Esophagus (tissue), 2 donors: ENCODE measurements around the gene CATSPERE. TPM values are rescaled to one million over a fixed set of nuclear protein-coding genes. Genes with fewer than 3 reads are reported as not detected.

Experiments
- H3K27ac ChIP-seq, 2 donors: one replicate each; pipeline ENCODE4 v1.5.1; 2013; ENCODE audit warnings: low read depth in 2 of 2, mild to moderate bottlenecking in 2 of 2, inconsistent platforms in 1 of 2, low read length in 1 of 2, moderate library complexity in 1 of 2
- H3K27me3 ChIP-seq, 2 donors: one replicate each; pipeline ENCODE4 v1.6.1; 2013; ENCODE audit warnings: low read length in 2 of 2, control low read depth in 1 of 2, mild to moderate bottlenecking in 1 of 2; ENCODE audit not compliant: insufficient read depth in 2 of 2, control insufficient read depth in 1 of 2
- H3K36me3 ChIP-seq, 2 donors: one replicate each; pipeline ENCODE4 v1.6.1; 2013; ENCODE audit warnings: low read length in 1 of 2; ENCODE audit not compliant: control insufficient read depth in 2 of 2, insufficient read depth in 2 of 2
- H3K4me1 ChIP-seq, 2 donors: one replicate each; pipeline ENCODE4 v1.6.1; 2013; ENCODE audit warnings: low read length in 1 of 2; ENCODE audit not compliant: control insufficient read depth in 2 of 2, insufficient read depth in 2 of 2
- H3K4me3 ChIP-seq, 2 donors: one replicate each; pipeline ENCODE4 v1.5.1; 2013; ENCODE audit warnings: low read length in 2 of 2, mild to moderate bottlenecking in 2 of 2, low read depth in 1 of 2, moderate library complexity in 1 of 2
- H3K9me3 ChIP-seq, 2 donors: one replicate each; pipeline ENCODE4 v1.6.1; 2013; ENCODE audit warnings: mild to moderate bottlenecking in 2 of 2, low read depth in 1 of 2, low read length in 1 of 2, moderate library complexity in 1 of 2; ENCODE audit not compliant: control insufficient read depth in 2 of 2, insufficient read depth in 1 of 2
- WGBS, 2 donors: extraction: QIAGEN DNeasy Blood & Tissue Kit; methylation state at CpG; one replicate each; pipeline ENCODE4 v1.1.7; 2013; 5-methylcytosine and 5-hydroxymethylcytosine counted together
- polyA plus RNA-seq, 2 donors: library from polyadenylated mRNA; stranded (reverse); fragments of 200-250 nt; gene quantifications; one replicate each; pipeline ENCODE4 v1.2.3, GENCODE V29; 2013
- donor health status: healthy with polysubstance abuse.
- donor health status: Bipolar disorder and iron deficiency.

CATSPERE gene
- polyA plus RNA-seq, result under 1 TPM; 0.14 to 0.39 TPM

DNA sequence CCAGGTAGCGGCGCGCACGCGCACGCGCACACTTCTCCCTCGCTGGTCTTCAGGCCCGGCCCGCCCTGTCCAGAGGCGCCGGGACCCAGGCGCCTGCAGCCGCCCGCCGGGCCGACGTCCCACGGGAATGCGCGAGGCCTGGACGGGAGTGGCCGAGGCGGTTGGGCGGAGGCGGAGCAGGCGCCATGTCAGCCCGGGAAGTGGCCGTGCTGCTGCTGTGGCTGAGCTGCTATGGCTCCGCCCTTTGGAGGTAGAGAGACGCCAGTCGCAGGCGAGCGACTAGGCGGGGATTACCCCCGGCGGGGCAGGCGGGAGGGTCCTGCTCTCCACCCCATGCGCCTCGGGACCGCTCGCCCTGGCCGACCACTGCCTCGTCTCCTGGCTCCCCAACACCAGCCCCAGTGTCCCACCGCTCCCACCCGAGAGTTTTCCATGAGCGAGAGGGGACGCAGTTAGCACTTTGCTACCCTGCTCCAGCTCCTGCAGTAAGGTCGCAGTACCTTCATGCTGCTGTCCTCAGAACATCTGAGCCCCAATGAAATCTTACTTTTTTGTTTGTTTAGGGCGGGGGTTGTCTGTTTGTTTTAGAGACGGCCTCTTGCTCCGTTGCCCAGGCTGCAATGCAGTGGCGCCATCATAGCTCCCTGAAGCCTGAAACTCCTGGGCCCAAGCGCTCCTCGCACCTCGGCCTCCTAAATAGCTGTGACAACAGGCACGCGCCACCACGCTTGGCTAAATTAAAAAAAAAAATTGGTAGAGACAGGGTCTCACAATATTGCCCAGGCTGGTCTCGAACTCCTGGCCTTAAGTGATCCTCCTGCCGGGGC is at the start of gene CATSPERE:
TSS of gene CATSPERE (plus strand) at position 29 of the 827 bp plus-strand sequence. CDS start at position 186, 157 bp downstream.
- no peaks in the 10 kb centered on the region for H3K9me3 ChIP-seq
- 15% methylated on average over 60 to 61 of the region's 61 CpGs for WGBS, 2 donors
- no peaks in the 10 kb centered on the region for H3K36me3 ChIP-seq
- H3K27me3 ChIP-seq, result no peaks in the 10 kb centered on the region
- H3K4me1 ChIP-seq, result peaks cover 0 to 3% of the 10 kb centered on the region in 2 donors
- H3K4me3 ChIP-seq, result peak within 1 kb of the TSS; percentile 59 to 76
- peak within 1 kb of the TSS; percentile 88 to 94 for H3K27ac ChIP-seq

GRCh38 chr1:244412176-244412575 is 48.9 kb upstream of the CATSPERE start:
- no peak overlapping the region for H3K4me3 ChIP-seq
- H3K36me3 ChIP-seq, result peaks cover 13 to 23% of the 10 kb centered on the region in 2 donors
- no peaks in the 10 kb centered on the region for H3K9me3 ChIP-seq
- peaks cover 2 to 4% of the 10 kb centered on the region in 2 donors for H3K4me1 ChIP-seq
- H3K27ac ChIP-seq, result no peak overlapping the region
- no peaks in the 10 kb centered on the region for H3K27me3 ChIP-seq
- WGBS, 2 donors, result 97 to 98% methylated on average over 5 of the region's 5 CpGs

DNA sequence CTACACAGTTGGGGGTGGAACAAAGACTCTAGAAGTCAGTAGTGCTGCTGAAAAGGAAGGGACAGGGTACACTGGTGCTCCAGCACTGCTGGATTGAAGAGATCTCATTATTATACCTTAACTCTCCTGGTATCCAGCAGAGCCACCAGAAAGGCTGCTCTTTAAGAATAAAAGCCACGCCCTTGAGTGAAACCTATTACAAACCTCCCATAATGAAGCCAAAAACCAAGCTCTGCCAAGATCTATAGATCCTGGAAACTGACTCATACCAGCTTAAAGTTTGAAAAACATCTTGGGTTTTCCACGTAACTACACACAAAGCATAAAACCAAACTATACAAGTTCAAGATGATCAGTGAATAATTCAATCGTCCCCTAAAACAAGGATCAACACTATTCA is 47.3 kb upstream of the CATSPERE start:
- WGBS, 2 donors, result 59 to 73% methylated on average over 3 of the region's 3 CpGs
- peaks cover 13 to 23% of the 10 kb centered on the region in 2 donors for H3K36me3 ChIP-seq
- no peaks in the 10 kb centered on the region for H3K27me3 ChIP-seq
- no peaks in the 10 kb centered on the region for H3K9me3 ChIP-seq
- H3K4me3 ChIP-seq, result no peak overlapping the region
- H3K27ac ChIP-seq, result peak overlapping the region in 1 of 2 donors; percentile 53
- peaks cover 2 to 4% of the 10 kb centered on the region in 2 donors for H3K4me1 ChIP-seq

- H3K27me3 ChIP-seq, result no peaks in the 10 kb centered on the region
- peak overlapping the region in 1 of 2 donors; percentile 12 for H3K27ac ChIP-seq
- H3K36me3 ChIP-seq, result peaks cover 13 to 23% of the 10 kb centered on the region in 2 donors
- H3K4me1 ChIP-seq, result peaks cover 2 to 4% of the 10 kb centered on the region in 2 donors
- no peak overlapping the region for H3K4me3 ChIP-seq
- H3K9me3 ChIP-seq, result no peaks in the 10 kb centered on the region
- WGBS, 2 donors, result 73 to 78% methylated on average over 1 of the region's 1 CpG
Measured at GRCh38 chr1:244414543-244414942, 46.5 kb upstream of the CATSPERE start.

GRCh38 chr1:244419024-244419423 is 42.0 kb upstream of the CATSPERE start:
- WGBS, 2 donors, result 90 to 91% methylated on average over 4 of the region's 4 CpGs
- Histone ChIP-seq H3K27ac (no peak overlapping the region), H3K36me3 (peaks cover 4 to 13% of the 10 kb centered on the region in 2 donors), H3K4me1 (no peaks in the 10 kb centered on the region), H3K27me3 (no peaks in the 10 kb centered on the region), H3K4me3 (no peak overlapping the region), H3K9me3 (no peaks in the 10 kb centered on the region)

GRCh38 chr1:244422174-244422573 is 38.9 kb upstream of the CATSPERE start:
- 88 to 90% methylated on average over 1 of the region's 1 CpG for WGBS, 2 donors
- Histone ChIP-seq H3K36me3 (peaks cover 0 to 4% of the 10 kb centered on the region in 2 donors), H3K27me3 (no peaks in the 10 kb centered on the region)

GRCh38 chr1:244424649-244425334 is 36.3 kb upstream of the CATSPERE start:
- no peaks in the 10 kb centered on the region for H3K27me3 ChIP-seq
- no peaks in the 10 kb centered on the region for H3K9me3 ChIP-seq
- H3K36me3 ChIP-seq, result peaks cover 0 to 4% of the 10 kb centered on the region in 2 donors
- WGBS, 2 donors, result 76 to 77% methylated on average over 2 of the region's 2 CpGs
- H3K4me3 ChIP-seq, result no peak overlapping the region
- H3K4me1 ChIP-seq, result no peaks in the 10 kb centered on the region
- H3K27ac ChIP-seq, result no peak overlapping the region

More at GRCh38 chr1:244422174-244422573, 38.9 kb upstream of the CATSPERE start:
- Histone ChIP-seq H3K4me3 (no peak overlapping the region), H3K4me1 (no peaks in the 10 kb centered on the region), H3K9me3 (no peaks in the 10 kb centered on the region), H3K27ac (no peak overlapping the region)

GRCh38 chr1:244427647-244428046 is 33.4 kb upstream of the CATSPERE start:
- H3K4me3 ChIP-seq, result no peak overlapping the region
- H3K27me3 ChIP-seq, result no peaks in the 10 kb centered on the region
- no peaks in the 10 kb centered on the region for H3K9me3 ChIP-seq
- H3K4me1 ChIP-seq, result no peaks in the 10 kb centered on the region
- peaks cover 0 to 2% of the 10 kb centered on the region in 2 donors for H3K36me3 ChIP-seq
- H3K27ac ChIP-seq, result no peak overlapping the region

DNA sequence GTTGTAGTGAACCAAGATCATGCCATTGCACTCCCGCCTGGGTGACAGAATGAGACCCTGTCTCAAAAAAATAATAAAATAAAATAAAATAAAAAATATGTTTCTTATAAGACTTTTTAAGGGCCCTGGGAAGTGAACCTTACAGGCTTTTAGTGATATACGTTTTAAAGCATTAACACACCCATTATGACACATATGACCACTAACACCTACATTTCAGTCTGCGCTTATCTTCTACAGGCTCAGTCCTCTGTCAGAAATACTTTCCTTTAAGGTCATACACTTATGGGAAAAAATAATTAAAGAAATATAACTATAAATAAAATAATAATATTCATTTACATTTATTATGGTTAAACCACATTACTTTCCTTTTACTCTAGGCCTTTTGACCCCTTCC is 31.3 kb upstream of the CATSPERE start:
- H3K4me1 ChIP-seq, result no peaks in the 10 kb centered on the region
- 81 to 94% methylated on average over 3 of the region's 3 CpGs for WGBS, 2 donors
- no peak overlapping the region for H3K4me3 ChIP-seq
- peaks cover 0 to 3% of the 10 kb centered on the region in 2 donors for H3K36me3 ChIP-seq
- H3K27ac ChIP-seq, result no peak overlapping the region
- no peaks in the 10 kb centered on the region for H3K9me3 ChIP-seq
- H3K27me3 ChIP-seq, result no peaks in the 10 kb centered on the region
